ENCODE data around the gene ZNF787.

The ZNF787 gene

DNA sequence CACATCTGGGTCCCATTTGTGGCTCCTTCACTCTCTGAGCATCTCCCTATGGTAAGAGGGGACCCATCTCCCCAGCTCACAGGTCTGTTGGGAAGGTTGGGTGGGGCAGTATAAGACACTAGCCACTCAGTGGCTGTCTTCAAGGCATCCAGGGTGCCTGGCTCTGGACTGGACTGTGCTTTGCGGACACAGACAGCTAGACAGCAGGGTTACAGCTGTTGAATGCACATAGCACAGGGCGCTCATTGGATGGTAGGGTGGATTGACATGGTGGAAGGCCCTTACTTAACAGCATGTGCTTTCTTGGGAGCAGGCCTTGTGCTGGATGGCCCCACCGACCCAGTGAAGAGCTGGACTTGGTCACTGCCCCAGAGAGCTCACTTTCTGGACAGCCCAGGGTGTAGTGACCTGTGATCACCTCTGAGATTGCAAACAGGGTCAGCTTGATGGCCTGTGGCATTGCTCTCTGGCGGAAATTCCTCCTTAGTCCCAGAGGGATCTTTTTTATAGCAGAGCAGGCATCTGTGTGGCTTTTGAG is 21.9 kb upstream of the ZNF787 start:
- FAIRE-seq: no peak

DNA sequence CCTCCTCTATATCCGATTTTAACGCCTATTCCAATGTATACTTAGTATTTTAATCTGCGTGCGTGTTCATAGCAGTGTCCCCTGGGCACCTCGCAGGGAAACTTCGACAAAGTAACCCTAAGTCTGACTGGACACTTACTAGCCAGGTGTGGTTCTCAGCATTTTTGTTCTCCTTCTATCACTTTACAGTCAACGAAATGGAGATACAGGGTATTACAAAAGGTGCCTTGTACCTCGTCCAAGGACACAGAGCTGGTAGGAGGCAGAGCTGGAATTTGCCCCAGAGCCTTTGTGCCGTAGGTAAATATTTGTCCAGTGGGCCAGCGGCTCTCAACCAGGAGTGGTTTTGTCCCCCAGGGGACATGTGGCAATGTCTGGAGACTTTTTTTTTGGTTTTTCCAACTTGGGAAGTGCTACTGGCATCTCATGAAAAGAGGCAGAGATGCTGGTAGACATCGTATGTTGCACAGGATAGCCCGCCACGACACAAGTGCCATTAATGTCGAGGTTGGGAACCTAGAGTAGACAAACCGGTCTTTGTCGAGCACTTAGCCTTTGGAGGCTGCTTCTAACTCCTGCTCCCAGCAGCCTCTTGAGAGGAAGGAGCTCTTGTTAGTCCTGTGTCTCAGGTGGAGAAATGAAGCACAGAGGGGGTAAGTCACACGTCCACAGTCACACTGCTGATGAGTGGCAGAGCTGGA is 21.1 kb upstream of the ZNF787 start:
- no peak for FAIRE-seq

DNA sequence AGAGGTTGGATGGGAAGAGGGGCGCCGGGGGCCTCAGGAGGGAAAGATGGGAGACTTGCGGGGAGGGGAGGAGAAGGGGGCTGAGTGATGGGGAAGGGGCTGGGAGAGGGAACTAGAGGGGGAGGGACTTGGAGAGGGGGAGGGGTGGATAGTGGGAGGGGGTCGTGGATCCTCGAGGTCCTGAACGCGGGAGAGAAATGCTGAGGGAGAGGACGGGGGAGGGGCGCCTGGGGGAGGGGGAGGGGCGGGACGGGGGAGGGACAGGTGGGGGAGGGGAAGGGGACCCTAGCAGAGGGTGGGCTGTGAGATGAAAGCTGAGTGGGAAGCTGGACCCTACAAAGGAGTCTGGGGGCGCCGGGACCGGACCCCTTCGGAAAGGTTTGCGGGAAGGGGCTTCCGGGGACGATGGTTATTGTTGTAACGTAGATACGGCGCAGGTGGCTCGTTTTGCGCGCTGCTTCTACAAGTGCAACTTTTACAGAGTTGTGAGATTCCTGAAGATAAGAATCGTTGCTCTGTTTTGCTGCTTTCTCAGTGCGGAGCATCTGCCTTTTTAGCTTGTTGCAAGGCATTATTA is 20.4 kb upstream of the ZNF787 start:
- FAIRE-seq: no peak

DNA sequence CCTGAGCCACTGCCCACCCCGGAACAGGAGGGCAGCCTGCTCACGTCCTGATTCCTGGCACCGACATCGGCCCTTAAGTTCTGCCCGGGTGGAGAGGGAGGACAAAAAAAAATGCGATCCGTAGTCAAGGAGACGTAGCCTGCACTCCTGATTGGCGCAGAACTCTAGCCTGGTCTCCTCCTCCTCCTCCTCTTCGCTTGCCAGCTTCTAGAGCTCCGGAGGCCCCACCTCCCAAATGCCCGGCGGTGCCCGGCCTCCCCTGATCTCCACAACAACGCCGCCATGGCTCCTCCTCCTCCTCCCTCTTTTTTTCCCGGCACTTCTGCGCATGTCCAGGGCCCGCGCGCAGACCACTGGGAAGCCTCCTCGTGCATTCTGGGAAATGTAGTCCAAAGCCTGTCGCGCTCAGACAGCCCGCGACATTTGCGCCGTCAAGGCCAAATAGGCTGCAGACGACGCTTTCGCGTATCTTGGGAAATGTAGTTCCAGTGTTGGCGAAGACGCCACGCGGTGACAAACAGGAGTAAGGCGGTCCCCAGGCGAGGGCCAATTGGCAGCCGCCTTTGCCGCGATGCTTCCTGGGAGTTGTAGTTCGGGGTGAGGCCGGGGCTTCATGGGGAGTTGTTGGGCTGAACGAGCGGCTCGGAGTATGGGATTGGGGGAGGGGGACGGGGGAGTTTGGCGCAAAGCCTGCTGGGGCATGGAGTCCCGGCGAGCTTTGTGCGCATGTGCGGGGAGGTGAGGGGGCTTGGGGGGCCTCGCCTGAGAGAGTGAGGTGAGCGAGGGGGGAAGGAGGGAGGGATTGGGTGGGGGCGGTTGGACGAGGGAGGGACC is 19.7 kb upstream of the ZNF787 start, which contains the start of gene ZNF444:
ZNF444 (plus strand) TSS at position 705 of the 834 bp plus-strand sequence. CDS start 5,625 bp downstream, outside the sequence.
- peak; percentile 99 for FAIRE-seq

DNA sequence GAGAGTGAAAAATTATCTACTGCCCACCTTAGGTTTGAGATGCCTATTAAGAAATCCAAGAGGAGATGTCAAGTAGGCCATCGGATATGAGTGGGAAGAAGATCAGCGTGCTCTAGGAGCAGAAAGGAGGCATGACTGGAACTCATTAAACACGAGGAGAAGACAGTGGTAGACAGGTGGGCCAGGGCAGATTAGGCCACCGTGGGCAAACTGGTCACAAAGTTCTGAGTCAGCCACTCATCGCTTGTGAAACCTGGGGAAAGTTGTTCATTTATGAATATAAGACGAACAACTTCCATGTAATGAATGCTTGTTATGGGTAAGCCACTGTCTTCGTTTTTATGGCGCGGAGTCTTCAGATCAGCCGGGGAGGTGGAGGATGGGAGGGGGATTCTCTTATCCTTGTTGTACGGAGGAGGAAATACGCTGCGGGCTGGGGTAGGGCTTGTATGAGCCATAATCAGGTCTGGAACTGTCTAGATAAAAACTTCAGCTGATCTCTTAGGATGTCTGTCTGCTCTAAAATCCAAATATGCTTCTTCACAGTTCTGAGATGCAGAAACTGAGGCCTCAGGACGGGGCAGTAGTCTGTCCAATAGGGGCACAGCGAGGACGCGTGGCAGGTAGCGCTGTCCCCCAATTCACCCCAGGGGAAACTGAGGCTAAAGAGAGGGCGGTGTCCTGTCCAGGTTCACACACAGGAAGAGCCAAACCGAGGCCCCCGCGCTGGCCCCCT is 18.9 kb upstream of the ZNF787 start:
- no peak for FAIRE-seq

DNA sequence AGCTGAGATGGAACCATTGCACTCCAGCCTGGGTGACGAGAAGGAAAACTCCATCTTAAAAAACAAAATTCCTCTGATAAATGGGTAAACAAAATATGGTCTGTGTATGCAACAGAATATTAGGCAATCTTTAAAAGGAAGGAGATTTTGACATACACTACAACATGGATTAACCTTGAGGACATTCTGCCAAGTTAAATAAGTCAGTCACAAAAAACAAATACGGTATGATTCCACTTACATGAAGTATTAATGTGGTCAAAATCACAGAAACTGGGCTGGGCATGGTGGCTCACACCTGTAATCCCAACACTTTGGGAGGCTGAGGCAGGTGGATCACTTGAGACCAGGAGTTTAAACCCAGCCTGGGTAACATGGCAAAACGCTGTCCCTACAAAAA is 17.0 kb upstream of the ZNF787 start:
- FAIRE-seq: no peak

DNA sequence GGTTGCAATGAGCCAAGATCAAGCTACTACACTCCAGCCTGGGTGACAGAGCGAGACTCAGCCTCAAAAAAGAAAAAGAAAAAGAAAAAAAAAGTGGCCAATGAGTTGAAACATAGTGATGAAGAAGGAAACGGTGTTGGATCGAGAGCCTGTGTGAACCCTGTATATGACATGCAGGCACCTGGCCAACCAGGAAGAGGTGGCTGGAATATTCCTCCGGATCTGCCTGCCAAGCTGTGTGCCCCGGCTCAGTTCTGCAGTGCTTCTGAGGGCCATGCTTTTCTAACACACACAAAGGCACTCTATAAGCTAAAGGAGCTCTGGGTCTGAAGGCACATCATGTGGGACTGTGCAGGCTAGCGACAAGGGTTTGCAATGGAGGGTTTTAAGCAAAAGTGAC is 16.3 kb upstream of the ZNF787 start:
- no peak for FAIRE-seq

DNA sequence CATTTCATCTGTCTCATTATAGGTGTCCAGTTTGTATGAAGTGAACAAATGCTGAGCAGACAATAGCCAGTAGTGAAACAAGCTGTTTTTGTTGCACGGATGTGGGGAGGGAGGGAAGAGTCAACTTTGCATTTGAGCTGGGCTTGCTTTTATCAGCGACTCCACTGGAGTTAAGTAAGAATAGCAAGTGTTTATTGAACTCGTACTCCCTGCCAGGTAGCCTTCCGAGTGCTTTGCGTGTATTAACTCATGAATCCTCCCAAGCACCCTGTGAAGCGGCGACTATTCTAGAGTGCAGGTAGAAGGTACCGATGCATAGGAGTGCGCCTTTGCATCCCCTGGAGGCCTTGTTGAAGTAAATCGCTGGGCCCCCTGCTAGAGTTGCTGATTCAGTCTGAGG is 15.3 kb upstream of the ZNF787 start:
- no peak for FAIRE-seq

DNA sequence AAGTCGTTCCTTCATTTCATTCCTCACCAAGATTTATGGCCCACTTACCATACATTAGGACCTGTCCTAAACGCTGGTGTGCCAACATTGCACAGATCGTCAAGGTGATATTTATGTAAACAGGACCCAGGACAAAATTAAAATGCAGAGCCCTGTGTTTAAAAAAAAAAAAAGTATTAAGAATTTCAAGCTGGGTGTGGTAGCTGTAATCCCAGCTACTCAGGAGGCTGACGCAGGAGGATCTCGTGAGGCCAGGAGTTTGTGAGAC is 13.5 kb upstream of the ZNF787 start:
- FAIRE-seq: no peak

DNA sequence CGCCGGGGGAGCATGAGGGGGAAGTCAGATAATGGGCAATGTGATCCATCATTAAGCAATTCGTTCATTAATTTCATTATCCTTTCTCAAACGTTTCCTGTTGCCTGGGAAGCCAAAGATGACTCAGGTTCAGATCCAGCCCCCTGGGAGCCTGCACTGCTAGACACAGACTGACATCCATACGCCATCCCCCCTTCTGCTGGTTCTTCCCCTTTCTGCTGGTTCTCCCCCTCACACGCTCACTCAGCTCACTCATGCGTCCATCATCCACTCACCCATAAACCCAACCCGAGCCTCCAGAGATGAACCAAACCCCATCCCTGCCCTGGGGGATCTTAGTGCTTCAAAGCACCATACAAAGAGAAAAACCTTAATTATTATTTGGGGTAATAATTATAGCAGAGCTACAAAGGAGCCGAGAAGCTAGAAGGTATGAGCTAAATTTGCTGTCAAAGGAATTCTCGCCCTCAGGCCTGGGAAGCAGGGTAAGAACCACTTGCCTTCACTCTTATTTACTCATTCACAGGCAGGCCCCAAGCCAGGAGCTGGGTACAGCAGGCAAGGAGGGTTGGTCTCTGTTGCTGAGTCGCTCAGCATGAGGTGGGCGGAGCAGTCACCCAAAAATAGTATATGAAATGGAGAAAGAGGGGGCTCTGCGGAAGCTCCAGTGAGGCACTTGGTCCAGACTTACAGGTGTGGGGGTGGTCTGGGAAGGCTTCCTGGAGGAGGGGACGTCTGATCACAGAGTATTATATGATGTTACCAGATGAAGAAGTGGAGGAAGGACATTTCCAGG is 13.0 kb upstream of the ZNF787 start:
- no peak for FAIRE-seq

DNA sequence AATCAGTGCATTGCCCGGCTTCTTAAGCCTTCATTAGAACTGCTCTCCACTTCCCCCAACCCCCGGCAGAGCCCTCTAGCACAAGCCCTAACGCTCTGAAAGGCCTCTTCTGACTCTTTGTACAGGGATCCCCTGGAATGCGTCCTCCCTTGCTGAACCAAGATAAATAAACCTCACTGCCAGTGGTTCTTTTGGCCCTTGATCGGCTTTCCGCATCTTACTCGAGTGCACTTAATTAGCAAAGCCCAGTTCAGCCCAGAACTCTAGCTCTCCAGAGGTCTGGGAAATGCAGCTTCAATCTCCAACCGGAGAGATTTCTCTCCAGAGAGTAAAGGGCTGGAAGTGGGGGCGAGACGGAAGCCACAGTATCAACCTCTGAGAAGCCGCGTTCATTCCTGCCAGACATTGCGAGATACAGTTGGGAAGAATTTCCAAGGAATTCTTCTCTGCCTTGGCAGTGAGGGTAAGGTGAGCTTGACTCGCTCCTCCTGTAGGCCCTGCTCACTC is 11.3 kb upstream of the ZNF787 start:
- FAIRE-seq: no peak

DNA sequence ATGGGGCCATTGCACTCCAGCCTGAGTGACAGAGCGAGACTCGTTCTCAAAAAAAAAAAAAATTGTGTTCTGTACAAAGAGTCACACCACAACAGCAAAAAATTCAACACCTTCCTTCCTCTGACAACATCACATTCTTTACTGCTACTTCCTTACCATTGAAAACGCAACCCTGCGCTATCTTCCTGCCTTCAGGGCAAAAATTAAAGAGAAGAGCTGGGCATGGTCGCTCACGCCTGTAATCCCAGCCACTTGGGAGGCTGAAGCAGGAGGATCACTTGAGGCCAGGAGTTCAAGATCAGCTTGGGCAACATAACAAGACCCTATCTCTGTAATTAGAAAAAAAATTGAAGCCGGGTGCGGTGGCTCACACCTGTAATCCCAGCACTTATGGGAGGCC is 10.6 kb upstream of the ZNF787 start:
- FAIRE-seq: no peak

DNA sequence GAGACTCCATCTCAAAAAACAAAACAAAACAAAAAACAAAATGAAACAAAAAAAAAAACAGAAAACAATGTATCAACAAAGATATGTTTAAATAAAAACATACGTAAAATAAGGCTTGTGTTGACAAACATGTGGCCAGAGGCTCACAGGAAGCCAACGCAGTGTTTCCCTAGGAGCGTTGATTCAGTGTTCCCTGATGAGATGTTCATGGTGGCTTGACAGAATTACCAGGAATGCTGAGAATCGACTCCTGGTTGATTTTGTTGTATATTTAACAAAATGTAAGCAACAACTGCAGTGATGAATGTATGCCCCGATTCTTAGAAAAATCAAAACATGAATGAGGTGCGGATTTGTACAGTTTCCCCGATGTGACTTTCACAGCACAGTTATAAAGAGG is 8.9 kb upstream of the ZNF787 start:
- FAIRE-seq: no peak

DNA sequence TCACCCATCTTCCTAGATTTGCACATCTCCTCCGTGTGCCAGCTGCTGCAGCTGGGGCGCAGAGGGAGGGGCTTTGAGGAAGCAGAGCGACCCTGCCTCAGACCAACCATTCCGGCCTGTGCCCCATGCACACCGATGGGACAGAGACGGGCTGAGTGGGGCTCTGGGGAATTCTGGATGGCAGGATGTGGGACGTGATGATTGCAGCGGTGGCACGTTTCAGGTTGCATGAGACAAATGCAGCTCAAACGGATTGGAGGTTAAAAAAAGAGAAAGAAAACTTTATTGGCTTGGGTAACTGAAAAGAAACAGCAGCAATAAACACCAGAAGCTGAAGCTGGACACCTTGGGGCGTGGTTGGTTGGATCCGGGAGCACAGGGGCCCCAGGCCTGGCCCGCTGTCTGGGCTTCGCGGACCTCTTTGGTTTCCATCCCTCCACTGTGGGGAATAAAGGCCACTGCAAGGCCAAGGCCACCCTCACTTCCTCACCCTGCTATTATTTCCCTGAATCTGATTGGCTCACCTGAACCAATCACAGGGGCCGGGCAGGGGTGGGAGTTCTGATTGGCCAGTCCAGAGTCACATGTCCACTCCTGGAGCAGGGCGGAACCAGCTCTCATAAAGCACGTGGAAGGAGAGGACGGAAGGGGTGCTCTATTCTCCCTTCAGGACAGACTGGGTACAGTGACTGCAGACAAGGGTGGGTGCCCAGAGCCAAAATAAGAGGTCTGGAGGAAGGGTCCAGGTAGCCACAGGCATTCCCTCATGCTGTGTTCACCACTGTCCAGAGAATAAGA is 6.1 kb upstream of the ZNF787 start:
- FAIRE-seq: no peak

DNA sequence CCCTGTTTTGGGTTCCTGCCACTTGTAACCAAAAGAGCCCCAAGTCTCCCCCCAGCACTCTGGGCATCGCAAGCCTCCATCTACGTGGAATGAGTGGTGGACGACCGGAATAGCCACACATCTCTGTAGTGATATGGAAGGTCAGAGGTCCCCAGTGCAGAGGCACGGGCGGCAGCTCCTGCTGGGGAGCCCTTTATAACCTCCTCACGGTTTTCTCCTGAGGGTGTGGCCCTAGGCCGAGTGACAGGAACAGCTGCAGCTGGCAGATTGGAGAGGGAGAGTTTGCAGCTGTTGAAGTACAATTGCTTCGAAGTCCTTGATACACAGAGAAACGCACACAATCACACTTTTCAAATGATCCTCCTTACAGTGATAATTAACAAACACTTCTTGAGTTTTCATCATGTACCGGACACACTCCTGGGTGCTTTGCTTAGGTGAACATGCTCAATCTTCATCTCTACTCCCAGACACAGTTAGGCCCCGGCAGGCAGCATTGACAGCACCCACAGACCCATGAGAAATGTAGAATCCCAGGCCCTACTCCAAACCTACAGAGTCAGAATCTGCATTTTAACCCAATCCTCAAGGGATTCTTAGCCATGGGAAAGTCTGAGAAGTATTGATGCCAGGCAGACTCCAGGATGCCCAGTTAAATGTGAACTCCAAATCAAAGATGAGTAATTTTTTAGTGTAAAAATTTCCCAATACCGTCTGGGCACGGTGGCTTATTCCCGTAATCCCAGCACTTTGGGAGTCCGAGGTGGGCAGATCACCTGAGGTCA is 4.9 kb upstream of the ZNF787 start:
- no peak for FAIRE-seq

DNA sequence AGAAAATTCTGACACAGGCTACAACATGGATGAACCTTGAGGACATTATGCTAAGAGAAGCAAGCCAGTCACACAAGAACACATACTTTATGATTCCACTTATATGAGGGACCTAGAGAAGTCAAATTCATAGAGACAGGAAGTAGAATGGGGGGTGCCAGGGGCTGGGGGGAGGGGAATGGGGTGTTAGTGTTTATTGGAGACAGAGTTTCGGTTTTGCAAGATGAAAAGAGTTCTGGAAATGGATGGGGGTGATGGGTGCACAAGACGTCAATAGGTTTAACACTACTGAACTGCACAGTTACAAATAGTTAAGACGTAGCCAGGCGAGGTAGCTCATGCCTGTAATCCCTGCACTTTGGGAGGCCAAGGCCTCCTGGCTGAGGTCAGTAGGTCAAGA is 3.5 kb upstream of the ZNF787 start:
- no peak for FAIRE-seq

DNA sequence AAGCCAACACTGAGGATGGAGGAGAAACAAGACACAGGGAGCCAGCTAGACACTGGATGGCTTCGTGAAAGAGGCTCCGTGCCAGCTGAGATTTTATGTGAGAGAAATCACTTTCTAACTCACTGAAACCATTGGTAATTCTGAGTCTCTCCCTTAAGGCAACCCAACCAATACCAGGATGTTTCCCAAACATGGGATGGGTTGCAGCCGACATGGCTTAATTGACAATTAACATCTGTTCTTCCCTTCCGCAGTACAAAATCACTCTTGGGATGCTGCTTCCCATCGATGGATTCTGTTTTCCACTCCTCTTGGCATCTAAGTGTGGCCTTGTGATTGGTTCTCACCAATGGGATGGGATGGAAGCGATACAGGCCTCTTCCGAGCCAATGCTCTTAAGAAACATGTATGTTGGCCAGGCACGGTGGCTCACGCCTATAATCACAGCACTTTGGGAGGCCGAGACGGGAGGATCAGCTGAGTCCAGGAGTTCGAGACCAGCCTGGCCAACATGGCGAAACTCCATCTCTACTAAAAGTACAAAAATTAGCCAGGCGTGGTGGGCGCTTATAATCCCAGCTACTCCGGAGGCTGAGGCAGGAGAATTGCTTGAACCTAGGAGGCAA is 2.3 kb upstream of the ZNF787 start:
- no peak for FAIRE-seq

DNA sequence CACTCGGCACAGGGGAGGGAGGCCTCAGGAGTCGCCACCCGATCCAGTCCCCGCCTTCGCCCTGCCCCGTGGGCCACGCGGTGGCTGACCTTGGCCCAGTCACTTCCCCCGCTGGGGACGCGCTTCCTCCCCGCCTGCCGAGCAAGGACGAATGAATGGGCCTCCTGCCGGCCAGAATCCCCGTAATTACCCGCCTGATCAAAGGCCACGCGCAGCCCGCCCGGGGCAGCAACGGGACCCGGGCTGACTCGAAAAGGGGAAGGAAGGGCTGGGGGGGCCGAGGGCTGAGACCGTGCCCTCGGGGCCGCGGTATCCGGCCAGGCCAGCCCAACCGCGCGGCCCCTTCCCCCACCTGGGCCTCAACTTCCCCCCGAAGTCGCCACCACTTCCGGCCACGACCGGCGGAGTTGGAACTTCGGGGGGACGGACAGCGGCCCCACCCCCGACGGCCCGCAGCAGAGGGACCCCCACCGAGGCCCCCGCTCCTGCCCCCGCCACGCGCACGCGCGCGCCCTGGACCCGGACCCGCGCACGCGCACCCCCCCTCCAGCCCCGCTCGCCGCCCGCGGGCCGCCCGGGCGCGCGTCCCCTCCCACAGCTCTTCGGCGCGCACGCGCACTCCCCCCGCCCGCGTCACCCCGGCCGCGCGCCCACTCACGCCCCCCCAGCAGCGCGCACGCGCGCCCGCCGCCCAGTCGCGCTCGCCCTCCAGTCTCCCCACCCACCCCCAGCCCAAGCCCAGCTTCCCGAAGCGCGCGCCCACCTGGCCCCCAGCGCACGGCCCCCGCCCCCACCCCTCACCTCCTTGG is 520 bp downstream of the ZNF787 start:
- no peak for FAIRE-seq

DNA sequence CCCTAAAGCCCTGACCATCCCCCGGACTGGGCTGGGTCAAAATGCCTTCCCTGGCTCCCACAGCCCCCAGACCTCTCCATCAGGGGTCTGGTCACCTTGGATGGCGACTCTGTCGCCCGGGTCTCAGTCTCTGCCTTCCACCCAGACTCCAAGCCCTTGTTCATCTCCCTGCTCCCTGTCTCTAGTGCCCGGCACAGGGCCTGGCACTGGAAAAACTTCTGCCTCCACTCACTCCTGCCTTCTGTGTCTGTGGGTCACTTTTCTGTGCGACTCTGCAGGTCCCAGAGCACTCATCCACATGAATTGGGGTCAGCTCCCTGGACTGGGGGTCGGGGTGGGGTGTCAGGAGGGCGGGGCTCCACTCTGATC is 1.1 kb downstream of the ZNF787 start:
- no peak for FAIRE-seq
